Fibroblast of upper back skin (primary cell): ENCODE measurements around the gene ACYP1.

Source experiments
- DNase-seq: peaks from one replicate; pipeline ENCODE4 v3.0.0-alpha.2; 2013

ACYP1 gene

GRCh38 chr14:75040507-75040906, 23.3 kb downstream of the ACYP1 start:
- DNase-seq, result no peak

GRCh38 chr14:75032939-75033338, 30.9 kb downstream of the ACYP1 start:
- DNase-seq, result no peak

DNA sequence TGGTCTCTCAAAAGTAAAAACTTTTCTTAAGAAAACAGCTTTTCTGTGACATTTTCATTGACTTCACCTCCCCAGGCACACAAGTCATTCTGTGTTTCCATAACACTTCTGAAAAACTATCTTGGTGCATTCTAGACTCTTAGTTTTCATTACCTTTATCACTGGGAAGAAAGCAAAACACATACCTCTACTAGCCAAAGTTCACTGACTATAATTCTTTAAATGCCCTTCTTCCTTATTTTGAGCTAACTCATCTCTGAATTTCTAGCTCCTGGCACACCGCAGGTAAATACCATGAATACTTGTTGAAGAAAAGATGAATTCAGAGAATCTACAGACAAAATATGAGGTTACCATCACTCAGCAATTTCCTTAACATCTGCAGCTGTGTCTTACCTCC, 33.7 kb downstream of the ACYP1 start:
- DNase-seq, result no peak

- DNase-seq, result no peak
Observed at GRCh38 chr14:75025876-75026275, 37.9 kb downstream of the ACYP1 start.

DNA sequence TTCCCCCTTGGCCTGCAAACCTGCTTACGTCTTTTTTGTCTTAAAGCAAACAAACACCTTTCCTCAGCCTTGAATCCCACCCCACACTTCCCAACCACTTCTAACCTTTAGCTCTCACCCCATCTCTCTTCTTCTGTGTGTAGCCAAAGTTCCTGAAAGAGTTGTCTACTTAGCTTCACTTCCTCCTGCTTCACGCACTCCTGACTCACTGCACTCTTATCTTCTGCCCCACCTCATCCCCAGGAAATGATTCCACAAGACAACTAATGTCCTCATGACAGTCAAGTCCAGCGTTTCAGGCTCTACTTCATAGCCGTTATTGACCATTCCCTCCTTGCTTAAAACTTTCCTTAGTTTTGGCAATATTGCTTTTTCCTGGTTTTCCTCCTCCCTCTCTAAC, 38.7 kb downstream of the ACYP1 start:
- DNase-seq, result no peak

DNA sequence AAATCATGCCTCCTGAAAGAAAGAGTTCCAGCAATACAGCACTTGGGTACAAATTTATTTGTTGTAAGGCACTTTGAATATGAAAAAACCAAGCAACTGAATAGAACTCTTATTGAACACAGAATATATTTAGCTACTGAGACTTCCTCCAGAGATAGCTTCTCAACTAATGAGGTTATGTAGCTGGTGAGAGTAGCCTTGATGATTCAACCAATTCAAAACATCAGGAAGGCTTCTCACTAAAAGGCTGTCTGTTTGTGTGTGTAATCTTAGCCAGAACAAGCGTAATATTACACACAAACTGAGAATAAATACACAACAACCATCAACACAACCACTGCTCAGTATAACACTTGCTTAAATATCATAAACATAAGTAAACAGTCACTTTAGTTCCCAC, 40.7 kb downstream of the ACYP1 start:
- DNase-seq, result no peak

DNA sequence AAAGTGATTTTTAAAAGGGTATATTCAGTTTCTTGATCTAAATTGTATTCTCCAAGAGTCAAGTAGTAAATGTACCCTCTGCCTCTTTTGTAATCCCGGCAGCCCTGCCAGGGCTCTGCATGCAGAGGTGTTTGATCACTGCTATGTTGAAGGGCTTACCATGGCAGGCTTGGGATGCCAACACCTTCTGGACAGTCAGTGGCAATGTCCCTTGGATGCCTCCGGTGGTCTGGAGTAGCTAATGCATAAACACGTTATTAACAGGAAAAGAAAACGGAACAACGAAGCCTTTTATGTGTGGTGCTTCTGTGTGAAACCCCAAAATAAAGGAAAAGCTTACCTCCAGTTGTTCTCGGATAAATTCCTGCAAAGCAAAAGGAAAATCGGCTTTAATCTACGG, 41.2 kb downstream of the ACYP1 start:
- no peak for DNase-seq

- DNase-seq, result no peak
Observed at GRCh38 chr14:75018694-75019093, 45.1 kb downstream of the ACYP1 start.

DNA sequence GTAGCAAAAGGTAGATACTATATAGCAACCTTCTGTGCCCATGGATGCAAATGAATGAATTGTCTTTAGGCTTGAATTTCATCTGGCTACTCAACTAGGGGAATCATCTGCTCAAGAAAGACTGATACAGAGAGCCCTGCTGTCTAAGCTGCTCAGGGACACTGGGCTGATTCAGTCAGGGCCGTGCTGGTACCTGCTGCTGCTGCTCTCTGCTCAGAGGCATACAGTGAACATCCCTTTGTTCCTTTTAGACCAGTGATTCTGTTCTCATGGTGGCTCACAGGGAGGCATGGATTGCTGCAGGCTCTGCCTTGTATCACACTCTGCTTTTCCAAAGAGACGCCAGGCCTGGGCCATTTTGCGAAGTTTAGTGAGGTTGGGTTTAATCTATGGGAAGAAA, 47.0 kb downstream of the ACYP1 start:
- no peak for DNase-seq

DNA sequence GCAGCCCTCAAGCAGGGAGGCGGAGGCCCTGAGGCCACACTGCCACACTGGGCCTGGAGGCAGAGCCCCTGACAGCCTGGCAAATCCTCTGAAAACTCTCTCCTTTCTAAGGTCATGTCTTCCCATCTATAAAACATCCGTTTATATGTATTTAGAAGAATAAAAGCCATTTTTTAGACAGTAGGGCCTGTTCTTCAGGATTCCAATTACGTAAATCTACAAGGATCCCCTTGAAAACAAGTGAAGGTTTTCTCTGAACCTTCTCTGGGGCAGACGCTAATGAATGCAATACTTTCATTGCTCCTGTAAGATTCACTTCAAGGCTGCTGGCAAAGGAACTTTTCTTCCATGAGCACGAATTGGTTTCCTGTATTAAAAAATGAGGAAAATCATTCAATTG, 48.3 kb downstream of the ACYP1 start:
- DNase-seq, result no peak

DNA sequence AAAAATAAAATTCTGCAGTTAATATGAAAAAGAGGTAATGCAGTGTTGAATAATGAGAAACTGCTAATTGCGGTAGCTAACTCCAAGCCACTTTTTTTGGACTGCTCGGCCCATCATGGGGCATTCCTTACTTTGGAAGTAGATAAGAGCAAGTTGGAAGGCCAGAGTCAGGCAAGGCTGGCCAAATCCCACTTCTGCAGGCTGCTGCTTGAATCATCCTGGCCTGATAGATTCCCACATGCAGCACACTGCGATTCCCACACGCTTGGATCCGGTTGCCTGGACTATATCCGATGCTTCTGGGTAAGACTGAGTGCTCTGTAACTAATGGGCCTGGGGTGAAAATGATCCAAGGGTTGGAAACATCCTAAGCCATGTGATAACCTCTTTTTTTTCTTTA, 50.5 kb downstream of the ACYP1 start:
- no peak for DNase-seq

DNA sequence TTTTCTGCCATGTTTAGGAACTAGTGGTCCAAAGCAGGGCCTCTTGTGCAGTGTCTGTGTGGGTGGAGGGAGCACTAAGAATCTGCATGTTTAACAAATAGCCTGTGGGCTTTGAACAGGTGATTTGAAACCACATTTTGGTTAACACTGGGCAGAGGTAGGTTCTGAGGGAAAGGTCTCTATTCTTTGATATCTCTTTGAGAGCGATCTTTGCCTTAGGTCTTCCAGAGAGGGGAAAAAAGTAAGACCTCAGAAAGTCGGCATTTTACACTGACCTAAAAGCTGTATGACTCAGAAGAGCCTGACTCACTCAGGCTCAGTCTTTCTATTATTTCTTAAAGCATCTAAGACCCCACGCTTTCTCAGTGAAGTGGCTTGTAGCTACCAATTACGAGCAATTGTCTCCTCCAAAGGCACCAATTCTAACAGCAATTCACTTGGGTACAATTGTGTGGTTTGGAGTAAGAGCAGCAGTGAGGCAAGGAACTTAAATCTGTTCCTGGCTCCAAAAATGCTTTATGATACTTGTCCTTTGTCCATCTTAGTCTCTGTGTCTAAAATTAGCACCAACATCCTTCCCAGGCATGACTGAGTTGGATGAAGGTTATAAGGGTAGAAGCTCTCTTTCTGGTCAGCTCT, 52.3 kb downstream of the ACYP1 start:
- DNase-seq, result peak; percentile 72

DNA sequence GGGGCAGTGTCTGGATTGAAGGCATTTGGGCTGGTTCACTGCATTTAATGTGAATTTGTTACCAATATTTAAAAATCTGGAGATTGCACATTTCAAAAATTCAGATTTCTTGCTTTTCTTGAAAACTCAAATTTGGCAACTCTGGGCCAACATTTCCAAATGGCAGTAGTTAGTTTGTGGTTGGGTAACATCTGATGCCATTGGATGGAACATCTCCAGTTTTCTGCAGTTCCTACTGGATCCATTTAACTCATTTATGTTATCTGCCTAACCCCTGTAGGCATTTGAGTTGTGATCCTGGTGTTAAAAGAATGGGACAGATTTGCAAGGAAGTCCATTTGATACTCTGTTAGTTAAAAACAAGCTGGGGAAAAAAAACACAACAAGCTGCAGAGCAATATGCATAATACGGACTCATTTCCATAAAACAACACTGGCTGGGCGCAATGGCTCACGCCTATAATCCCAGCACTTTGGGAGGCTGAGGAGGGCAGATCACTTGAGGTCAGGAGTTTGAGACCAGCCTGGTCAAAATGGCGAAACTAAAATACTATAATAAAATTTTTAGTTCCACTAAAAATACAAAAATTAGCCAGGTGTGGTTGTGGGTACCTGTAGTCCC, 53.2 kb downstream of the ACYP1 start:
- DNase-seq, result no peak

DNA sequence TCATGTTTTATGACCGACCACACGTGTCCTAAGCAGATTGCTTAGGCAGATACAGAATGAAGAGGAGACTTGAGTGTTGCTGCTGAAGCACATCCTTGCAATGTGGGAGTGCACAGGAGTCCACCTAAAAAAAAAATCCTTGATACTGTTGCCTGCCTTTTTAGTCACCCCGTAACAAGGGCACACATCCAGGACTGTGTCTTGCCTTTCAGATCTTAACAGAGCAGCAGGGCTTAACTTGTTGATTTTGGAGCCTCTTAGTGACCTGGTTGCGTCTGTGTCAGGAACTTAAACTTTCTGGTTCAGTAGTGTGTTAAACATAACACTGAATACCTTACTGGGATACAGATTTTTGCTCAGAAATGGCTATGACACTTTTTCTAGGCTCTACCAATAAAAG, 54.6 kb downstream of the ACYP1 start:
- DNase-seq, result no peak

DNA sequence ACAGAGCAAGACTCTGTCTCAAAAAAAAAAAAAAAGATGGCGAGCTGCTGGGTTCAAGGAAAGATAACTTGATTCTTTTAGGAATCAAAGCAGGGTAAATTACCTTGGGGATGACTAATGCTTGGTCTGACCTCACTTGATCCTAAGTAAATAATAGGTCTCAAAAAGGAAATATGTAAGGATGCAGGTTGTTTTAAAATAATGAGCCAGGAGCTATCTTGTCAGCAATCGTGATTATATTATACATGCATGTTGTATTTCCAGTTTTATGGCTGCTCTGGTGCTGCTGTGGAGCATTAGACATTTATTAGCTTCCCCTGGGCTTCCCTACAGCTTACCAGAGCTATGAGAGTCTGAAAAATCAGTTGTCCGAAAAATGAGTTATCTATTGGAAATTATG, 58.5 kb downstream of the ACYP1 start:
- no peak for DNase-seq

- no peak for DNase-seq
Observed at GRCh38 chr14:75003250-75004027, 60.4 kb downstream of the ACYP1 start.
